Muscle of leg (tissue), 11 donors: ENCODE measurements around the gene PPP1R14C. TPM values are rescaled to one million over a fixed set of nuclear protein-coding genes. Genes with fewer than 3 reads are reported as not detected.
"Not testable (repeated sequence)": the region's sequence is repeated elsewhere in the genome, so short reads cannot be mapped to it uniquely, and the experiment has no call there.

Experiments used
- DNase-seq: peaks from one replicate; pipeline ENCODE4 v3.0.0; 2013
- H3K27ac ChIP-seq: one replicate; pipeline ENCODE4 v1.5.1; 2013; ENCODE audit warnings: mild to moderate bottlenecking, low read length, control low read depth
- H3K27me3 ChIP-seq: one replicate; pipeline ENCODE4 v1.6.1; 2013; ENCODE audit warnings: low read length; ENCODE audit not compliant: control insufficient read depth, insufficient read depth
- H3K36me3 ChIP-seq: one replicate; pipeline ENCODE4 v1.6.1; 2013; ENCODE audit warnings: low read length; ENCODE audit not compliant: control insufficient read depth, insufficient read depth
- H3K4me1 ChIP-seq: one replicate; pipeline ENCODE4 v1.6.1; 2013; ENCODE audit warnings: low read length; ENCODE audit not compliant: control insufficient read depth, insufficient read depth
- H3K4me3 ChIP-seq: one replicate; pipeline ENCODE4 v1.5.1; 2013; ENCODE audit warnings: low read length, control low read depth
- H3K9me3 ChIP-seq: replicated peaks from 2 replicates; pipeline ENCODE4 v1.6.1; 2013; ENCODE audit warnings: low read depth, low read length; ENCODE audit not compliant: control insufficient read depth
- WGBS: methylation state at CpG from one replicate; pipeline ENCODE4 v1.1.5; 2013; ENCODE audit warnings: missing lambda C conversion rate; ENCODE audit not compliant: insufficient coverage; 5-methylcytosine and 5-hydroxymethylcytosine counted together
- polyA plus RNA-seq, 8 donors: library from polyadenylated mRNA; unstranded; fragments of 120-200 nt; gene quantifications; one replicate each; pipeline versions ENCODE4 v1.2.1 to v1.2.3, GENCODE V29; 2013; ENCODE audit warnings: inconsistent platforms in 1 of 8, low replicate concordance in 1 of 8; ENCODE audit not compliant: insufficient read length in 8 of 8, insufficient read depth in 1 of 8
- total RNA-seq: library from RNA; stranded (reverse); fragments of 120-200 nt; gene quantifications from one replicate; pipeline ENCODE4 v1.2.4, GENCODE V29; 2013

PPP1R14C gene
- total and polyA plus RNA-seq, 9 donors = 25.3 to 47.3 (median 36.4) TPM

- Histone ChIP-seq H3K4me3 (no peak overlapping the region), H3K27me3 (no peaks in the 10 kb centered on the region), H3K27ac (no peak overlapping the region), H3K4me1 (peaks cover 5% of the 10 kb centered on the region), H3K36me3 (no peaks in the 10 kb centered on the region), H3K9me3 (no peaks in the 10 kb centered on the region)
- no peak for DNase-seq
- 100% methylated on average over 4 of the region's 6 CpGs for WGBS
These were observed 96.1 kb downstream of the PPP1R14C start for GRCh38 chr6:150238846-150239407.

- not testable (repeated sequence) for H3K27me3 ChIP-seq, H3K4me3 ChIP-seq, H3K27ac ChIP-seq, H3K4me1 ChIP-seq, H3K36me3 ChIP-seq, H3K9me3 ChIP-seq, DNase-seq
- 95% methylated on average over 4 of the region's 5 CpGs for WGBS
These were observed 98.9 kb downstream of the PPP1R14C start for GRCh38 chr6:150241756-150242155.

GRCh38 chr6:150243620-150244314 lies 100.9 kb downstream of the PPP1R14C start:
- 77% methylated on average over 1 of the region's 2 CpGs for WGBS
- no peaks in the 10 kb centered on the region for H3K36me3 ChIP-seq
- H3K4me1 ChIP-seq = no peaks in the 10 kb centered on the region
- no peaks in the 10 kb centered on the region for H3K27me3 ChIP-seq
- no peak overlapping the region for H3K27ac ChIP-seq
- no peak for DNase-seq
- H3K9me3 ChIP-seq = peaks cover 5% of the 10 kb centered on the region
- H3K4me3 ChIP-seq = no peak overlapping the region

- Histone ChIP-seq H3K27ac (no peak overlapping the region), H3K9me3 (peaks cover 5% of the 10 kb centered on the region), H3K36me3 (no peaks in the 10 kb centered on the region), H3K4me1 (peaks cover 5% of the 10 kb centered on the region), H3K27me3 (no peaks in the 10 kb centered on the region), H3K4me3 (no peak overlapping the region)
- WGBS = 92% methylated on average over 4 of the region's 6 CpGs
- DNase-seq = no peak
These were observed 102.5 kb downstream of the PPP1R14C start for GRCh38 chr6:150245148-150245935.

DNA sequence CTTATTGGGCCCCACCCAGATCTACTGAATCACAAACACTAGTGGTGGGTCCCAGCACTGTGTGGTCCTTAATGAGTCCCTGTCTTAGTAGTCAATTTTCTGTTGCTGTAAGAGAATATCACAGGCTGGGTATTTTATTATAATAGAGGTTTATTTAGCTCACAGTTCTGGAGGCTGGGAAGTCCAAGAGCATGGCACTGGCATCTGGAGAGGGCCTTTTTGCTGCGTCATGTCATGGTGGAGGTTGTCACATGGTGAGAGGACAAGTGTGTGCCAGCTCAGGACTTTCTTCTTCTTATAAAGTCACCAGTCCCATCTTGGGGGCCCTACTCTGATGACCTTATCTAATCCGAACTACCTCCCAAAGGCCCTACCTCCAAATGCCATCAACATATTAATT lies 105.0 kb downstream of the PPP1R14C start:
- no peak overlapping the region for H3K4me3 ChIP-seq
- no peaks in the 10 kb centered on the region for H3K36me3 ChIP-seq
- no peak overlapping the region for H3K27ac ChIP-seq
- WGBS = no CpG with 5 or more reads among the region's 2 CpGs
- H3K27me3 ChIP-seq = no peaks in the 10 kb centered on the region
- H3K9me3 ChIP-seq = peaks cover 5% of the 10 kb centered on the region
- DNase-seq = no peak
- H3K4me1 ChIP-seq = peaks cover 28% of the 10 kb centered on the region

DNA sequence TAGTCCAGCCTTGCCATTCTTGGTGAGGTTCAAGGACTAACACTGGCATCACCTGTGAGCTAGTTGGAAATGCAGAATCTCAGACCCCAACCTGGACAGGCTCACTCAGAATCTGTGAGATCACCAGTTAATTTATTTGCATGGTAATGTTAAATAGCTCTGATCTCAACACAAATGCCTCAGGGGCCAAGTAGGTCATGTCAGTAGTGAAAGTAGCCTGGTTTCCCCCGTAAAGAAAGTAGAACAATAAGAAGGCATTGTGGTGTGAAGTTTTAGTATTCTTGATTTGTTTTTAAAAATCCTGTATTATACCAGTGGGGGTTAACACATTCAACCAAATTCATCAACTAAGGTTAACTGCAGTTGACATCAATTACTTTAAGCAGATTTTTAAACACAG lies 105.5 kb downstream of the PPP1R14C start:
- Histone ChIP-seq H3K4me1 (peaks cover 31% of the 10 kb centered on the region), H3K27me3 (no peaks in the 10 kb centered on the region), H3K27ac (no peak overlapping the region), H3K36me3 (no peaks in the 10 kb centered on the region), H3K4me3 (no peak overlapping the region), H3K9me3 (peaks cover 5% of the 10 kb centered on the region)
- no CpG with 5 or more reads among the region's 1 CpG for WGBS
- no peak for DNase-seq

- no peak for DNase-seq
- peaks cover 31% of the 10 kb centered on the region for H3K4me1 ChIP-seq
- WGBS = no CpG with 5 or more reads among the region's 2 CpGs
These were observed 106.4 kb downstream of the PPP1R14C start for GRCh38 chr6:150249261-150249660.

DNA sequence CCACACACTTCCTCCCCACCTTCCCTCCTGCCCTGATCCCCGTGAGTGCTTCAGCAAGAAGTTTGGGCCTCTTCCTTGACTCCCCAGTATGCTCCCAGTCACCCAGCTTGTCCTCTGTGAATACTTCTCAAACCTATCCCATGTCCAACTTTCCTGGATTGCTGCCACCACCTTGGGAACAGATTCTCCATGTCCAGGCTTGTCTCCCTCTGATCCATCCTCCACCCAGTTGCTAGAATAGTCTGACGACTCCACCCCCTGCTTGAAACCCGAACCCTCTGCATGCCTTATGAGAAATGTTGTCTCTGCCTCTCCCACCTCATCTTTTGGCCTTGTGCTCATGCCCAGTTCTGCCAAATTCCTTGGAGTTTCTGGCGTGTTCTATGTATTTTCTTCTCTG lies 108.0 kb downstream of the PPP1R14C start:
- Histone ChIP-seq H3K27me3 (peaks cover 3% of the 10 kb centered on the region), H3K9me3 (peaks cover 5% of the 10 kb centered on the region), H3K27ac (peak overlapping the region; percentile 87), H3K4me1 (peaks cover 35% of the 10 kb centered on the region), H3K4me3 (no peak overlapping the region), H3K36me3 (no peaks in the 10 kb centered on the region)
- peak; percentile 76 for DNase-seq
- WGBS = 55% methylated on average over 3 of the region's 4 CpGs

More at GRCh38 chr6:150249261-150249660, 106.4 kb downstream of the PPP1R14C start:
- H3K36me3 ChIP-seq = no peaks in the 10 kb centered on the region
- no peaks in the 10 kb centered on the region for H3K27me3 ChIP-seq
- peaks cover 5% of the 10 kb centered on the region for H3K9me3 ChIP-seq
- H3K27ac ChIP-seq = no peak overlapping the region
- no peak overlapping the region for H3K4me3 ChIP-seq

DNA sequence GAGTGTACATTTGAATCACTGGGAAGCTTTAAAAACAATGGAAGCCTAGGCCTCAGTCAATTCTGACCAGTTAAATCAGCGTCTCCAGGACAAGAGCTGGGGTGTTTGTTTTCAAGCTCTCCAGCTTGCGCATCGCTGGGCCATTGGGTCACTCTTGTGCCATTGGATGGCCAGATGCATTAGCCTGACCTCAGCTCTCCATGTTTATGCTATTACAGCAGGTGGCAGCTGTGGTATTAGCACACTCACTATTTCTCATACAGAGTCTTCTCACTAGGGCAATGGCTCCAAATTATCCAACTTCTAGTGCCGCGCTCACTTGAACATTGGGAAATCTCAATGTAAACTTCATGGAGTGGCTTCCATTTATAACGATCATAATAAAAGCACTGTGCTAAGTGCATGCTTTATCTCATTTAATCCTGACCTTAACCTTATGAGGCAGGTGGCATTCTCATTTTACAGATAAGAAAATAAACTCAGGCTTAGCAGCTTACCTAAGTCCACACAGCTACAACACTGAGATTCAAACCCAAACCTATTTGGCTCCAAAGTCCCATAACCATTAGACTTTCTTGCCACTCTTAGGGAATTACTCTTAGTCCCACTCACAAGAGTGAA lies 108.8 kb downstream of the PPP1R14C start:
- peaks cover 3% of the 10 kb centered on the region for H3K27me3 ChIP-seq
- DNase-seq = peak; percentile 62
- H3K27ac ChIP-seq = peak overlapping the region; percentile 87
- H3K4me3 ChIP-seq = no peak overlapping the region
- H3K9me3 ChIP-seq = peaks cover 5% of the 10 kb centered on the region
- peaks cover 36% of the 10 kb centered on the region for H3K4me1 ChIP-seq
- 96% methylated on average over 6 of the region's 6 CpGs for WGBS
- H3K36me3 ChIP-seq = no peaks in the 10 kb centered on the region
